HS-5 (cell line): ENCODE measurements around the gene CSRP1.
A peak's percentile ranks its signal among the peaks of the same experiment; 100 is the strongest.
"Not testable (repeated sequence)": the region's sequence is repeated elsewhere in the genome, so short reads cannot be mapped to it uniquely, and the experiment has no call there.

Experiments used
- DNase-seq: peaks from one replicate; pipeline ENCODE4 v3.0.0-alpha.2; 2012; ENCODE audit warnings: low read depth

Gene CSRP1

GRCh38 chr1:201476670-201477344 is 30.1 kb downstream of the CSRP1 start:
- no peak for DNase-seq

DNA sequence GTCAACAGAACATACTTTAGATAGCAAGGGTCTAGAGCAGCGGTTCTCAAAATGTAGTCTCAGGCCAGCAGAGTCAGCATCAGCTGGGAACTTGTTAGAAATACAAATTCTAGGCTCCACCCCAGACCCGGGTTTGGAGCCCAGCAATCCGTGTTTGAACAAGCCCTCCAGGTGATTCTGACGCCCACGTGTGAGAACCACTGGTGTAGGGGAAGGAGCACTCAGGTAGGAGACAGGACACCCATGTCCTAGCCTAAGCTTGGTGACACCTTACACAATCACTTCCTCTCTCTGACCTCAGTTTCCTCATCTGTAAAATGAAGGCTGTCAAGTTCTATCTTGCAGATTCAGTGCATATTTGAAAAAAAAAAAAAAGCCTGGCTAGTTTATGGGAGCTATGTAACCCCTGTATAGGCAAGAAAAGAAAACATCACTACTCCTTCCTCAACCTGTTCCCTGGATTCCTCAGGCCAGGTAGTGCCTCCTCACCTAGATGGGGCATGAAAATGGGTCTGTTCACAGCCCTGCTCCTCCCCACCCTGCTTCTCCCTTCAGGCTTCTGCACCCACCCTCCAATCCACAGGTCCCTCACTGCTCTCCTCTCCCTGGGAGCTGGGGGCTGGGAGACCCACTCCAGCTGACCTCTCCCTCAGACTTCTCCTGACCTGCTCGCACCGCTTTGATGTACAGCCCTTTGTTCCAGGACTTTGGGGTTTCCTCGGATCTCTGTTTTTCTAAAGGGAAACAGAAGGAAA is 30.8 kb downstream of the CSRP1 start:
- DNase-seq: no peak

DNA sequence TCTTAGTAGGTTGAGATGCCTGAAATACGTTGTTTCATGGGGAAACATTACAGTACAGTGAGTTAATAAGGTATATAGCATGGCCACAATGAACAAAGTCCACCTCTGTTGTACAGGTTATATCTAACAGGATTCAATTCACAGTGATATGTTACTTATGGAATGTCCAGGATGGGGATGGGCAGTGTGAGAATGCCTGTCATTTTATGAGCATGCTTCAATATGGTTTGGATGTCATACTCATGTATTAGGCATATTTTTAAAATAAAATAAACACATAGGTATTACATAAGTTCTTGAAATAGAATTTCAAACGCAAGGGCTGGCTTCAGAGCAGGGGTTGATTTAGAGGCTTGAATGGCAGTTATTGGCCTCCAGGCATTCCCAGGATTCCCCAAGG is 31.8 kb downstream of the CSRP1 start:
- no peak for DNase-seq

- DNase-seq: no peak
These were observed 33.6 kb downstream of the CSRP1 start for GRCh38 chr1:201473296-201473695.

- not testable (repeated sequence) for DNase-seq
These were observed 34.6 kb downstream of the CSRP1 start for GRCh38 chr1:201472321-201472720.

DNA sequence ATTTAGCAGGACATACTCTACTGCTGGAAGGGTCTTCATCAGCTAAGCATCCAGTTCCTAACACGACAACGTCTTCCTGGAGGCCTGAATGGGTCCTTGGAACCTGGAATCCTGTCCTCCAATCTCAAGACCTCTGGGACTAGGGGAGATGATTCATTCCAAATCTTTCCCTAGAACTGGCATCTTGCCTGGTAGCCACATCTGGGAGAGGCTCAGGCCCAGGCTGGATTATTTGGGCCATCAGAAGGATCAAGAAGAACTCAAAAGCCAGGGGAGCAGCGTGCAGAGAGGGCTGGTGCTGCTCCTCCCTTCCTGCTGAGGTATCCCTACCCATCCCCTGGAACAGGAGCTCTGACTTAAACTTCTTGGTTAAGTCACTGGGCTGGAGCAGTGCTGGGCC is 35.2 kb downstream of the CSRP1 start:
- DNase-seq: peak; percentile 75

DNA sequence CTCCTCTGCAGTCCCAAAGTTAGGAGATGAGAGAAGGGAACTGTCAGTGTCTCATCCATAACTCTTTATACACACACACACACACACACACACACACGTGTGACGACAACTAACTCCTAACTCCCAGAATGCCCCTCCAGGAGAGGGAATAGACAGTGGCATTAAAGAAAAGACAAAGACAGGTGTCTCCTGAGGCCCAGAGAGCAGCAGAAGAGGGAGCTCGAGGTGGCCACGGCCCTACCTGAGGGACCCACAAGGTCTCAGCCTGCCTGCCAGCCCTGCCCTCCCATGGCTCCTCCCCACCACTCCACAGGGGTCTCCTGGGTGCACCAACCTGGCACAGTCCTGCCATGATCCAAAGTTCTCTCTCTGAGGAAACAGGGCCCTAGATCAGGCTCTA is 36.3 kb downstream of the CSRP1 start:
- DNase-seq: no peak

- DNase-seq: no peak
These were observed 37.3 kb downstream of the CSRP1 start for GRCh38 chr1:201469645-201470074.

GRCh38 chr1:201468844-201469644 is 37.9 kb downstream of the CSRP1 start, which contains the start of gene PHLDA3:
Gene PHLDA3, minus strand, starts transcription at chr1:201469188. Its CDS starts 402 bp downstream, at chr1:201468786.
- DNase-seq: no peak

- no peak for DNase-seq
These were observed 38.5 kb downstream of the CSRP1 start for GRCh38 chr1:201468501-201468843.

DNA sequence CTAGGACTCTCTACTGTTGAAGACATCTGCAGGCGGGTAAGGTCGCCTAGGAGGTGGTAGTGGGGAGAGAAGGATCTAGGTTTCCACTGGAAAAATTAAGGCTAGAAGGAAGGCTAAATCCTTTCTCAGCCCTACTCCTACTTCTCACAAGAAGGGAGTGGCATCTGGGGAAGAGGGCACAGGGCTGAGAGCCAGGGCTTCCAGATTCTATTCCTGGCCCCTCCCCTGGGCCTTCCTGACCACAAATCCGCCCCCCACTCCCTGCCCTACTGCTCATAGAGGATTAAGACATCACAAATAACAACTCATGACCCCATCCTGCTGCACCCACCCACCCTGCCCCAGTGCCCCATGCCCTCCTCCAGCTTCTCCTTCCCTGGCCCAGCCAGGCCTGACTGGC is 40.4 kb downstream of the CSRP1 start:
- DNase-seq: no peak

DNA sequence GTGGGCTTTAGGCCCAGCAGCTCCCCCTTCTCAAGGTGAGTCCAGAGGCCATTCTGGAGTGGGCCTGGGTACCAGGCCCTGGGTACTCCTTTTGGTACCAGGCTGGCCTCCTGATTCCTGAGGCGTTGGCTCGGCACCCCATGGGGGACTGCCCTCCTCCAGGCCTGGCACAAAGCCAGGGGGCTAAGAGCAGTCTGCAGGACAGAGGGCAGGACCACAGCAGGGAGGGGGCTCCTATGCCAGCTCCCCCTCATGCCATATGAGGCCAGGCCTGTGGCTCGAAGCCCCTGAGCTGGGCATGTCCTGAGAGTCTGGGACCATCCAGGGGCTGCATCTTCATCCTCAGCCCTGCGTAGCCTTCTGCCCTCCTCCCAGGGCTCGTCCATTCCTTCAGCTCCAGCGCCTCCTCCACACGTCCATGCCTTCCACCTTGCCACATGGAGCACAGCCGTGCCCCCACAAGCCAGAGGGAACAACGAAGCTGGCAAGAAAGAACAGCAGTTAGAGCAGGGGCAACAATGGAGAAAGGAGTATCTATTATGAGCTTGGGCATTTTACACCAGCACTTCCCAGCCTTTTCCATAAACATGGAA is 41.1 kb downstream of the CSRP1 start:
- no peak for DNase-seq

- DNase-seq: no peak
These were observed 43.8 kb downstream of the CSRP1 start for GRCh38 chr1:201463071-201463552.

DNA sequence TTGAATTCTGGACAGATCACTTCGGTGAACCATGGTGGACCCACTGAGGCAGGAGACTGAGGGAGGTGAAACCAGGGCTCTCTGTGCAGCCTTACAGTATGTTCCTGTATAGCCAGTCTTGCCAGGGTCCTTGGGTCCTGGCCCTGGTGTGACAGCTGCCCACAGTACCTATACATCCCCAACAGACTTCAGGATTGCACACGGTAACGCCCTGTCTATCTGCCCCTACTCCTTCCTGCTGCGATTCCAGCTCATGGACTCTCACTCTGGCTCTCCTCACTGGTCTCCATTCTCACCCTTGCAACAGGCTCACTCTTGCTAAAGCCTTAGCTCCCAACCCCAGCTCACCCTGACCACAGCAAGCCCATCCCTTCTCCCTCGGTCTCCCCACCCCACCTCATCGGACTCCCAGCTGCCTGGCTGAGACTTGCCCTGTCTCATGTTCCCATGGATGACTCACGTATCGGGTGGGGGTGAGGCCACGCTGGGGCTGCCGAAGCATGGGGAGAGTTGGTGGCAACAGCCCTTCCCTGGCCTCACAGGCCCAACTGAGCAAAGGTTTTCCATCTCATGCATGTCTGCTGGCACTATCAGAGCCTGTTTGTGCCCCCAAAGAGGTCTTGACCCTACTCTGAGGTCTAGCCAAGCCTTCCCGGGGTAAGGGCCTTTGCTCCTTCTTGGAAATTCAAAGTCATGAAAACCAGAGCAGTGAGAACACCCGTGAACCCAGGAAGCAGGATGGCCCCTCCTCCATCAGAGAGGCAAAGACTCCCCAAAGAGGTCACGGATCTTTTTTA is 45.1 kb downstream of the CSRP1 start:
- DNase-seq: peak; percentile 84

GRCh38 chr1:201460814-201461644 is 45.9 kb downstream of the CSRP1 start:
- DNase-seq: peak; percentile 87

- no peak for DNase-seq
These were observed 47.1 kb downstream of the CSRP1 start for GRCh38 chr1:201459775-201460174.

- DNase-seq: no peak
These were observed 47.9 kb downstream of the CSRP1 start for GRCh38 chr1:201459052-201459451.

GRCh38 chr1:201457508-201457960 is 49.4 kb downstream of the CSRP1 start:
- no peak for DNase-seq

- peak; percentile 86 for DNase-seq
These were observed 50.2 kb downstream of the CSRP1 start for GRCh38 chr1:201456499-201457309.

DNA sequence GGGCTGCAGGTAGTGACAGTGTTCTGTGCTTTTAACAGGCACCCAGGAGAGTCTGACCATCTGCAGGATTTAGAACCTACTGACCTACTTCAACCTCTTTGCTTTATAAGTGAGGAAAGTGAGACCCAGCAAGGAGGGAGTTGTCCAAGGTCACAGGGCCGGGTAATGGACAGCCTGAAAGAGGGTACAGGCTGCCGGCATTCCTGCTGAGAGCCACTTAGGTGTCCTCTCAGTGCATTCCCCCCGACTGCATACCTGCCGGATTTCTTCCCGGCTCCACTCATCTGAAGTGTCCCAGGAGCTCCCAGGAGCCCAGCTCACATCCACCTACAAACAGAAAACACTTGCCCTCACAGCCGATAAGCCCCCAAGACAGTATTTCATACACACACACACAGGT is 51.8 kb downstream of the CSRP1 start:
- no peak for DNase-seq
